K562 (cell line): ENCODE data around the gene SIGLEC11. TPM values are rescaled to one million over a fixed set of nuclear protein-coding genes. Genes with fewer than 3 reads are reported as not detected.

Experiments used
- AFF4 ChIP-seq: sonication (generic); formaldehyde crosslinking; IDR thresholded peaks from 2 replicates; pipeline ENCODE4 v1.8.0; 2023; ENCODE audit warnings: mild to moderate bottlenecking, missing genetic modification reagents
- GATA2 ChIP-seq: sonication (generic); formaldehyde crosslinking; IDR thresholded peaks from 2 replicates; pipeline ENCODE4 v1.4.0; 2020; ENCODE audit warnings: mild to moderate bottlenecking, missing genetic modification reagents
- MNT ChIP-seq, 2 experiments: fragments of 450-650 bp; conservative IDR thresholded peaks; 2 replicates each; pipeline ENCODE4 v1.6.1; 2017; ENCODE audit warnings: mild to moderate bottlenecking in 2 of 2, moderate library complexity in 2 of 2
- NELFE ChIP-seq: IDR thresholded peaks from 2 replicates; pipeline ENCODE4 v1.6.1; 2011; ENCODE audit warnings: mild to moderate bottlenecking; ENCODE audit not compliant: insufficient read depth, insufficient read length
- PYGO2 ChIP-seq: fragments of 450-650 bp; IDR thresholded peaks from 2 replicates; pipeline ENCODE4 v1.6.1; 2016; ENCODE audit warnings: mild to moderate bottlenecking, missing genetic modification characterization, moderate library complexity, missing compliant biosample characterization
- YY1 ChIP-seq, 3 experiments: IDR thresholded peaks; 2 replicates each; pipeline ENCODE4 v1.6.1; 2011; ENCODE audit warnings: low read length in 2 of 3, mild to moderate bottlenecking in 2 of 3, moderate library complexity in 2 of 3, borderline replicate concordance in 1 of 3, control low read depth in 1 of 3, low read depth in 1 of 3; ENCODE audit not compliant: insufficient read depth in 3 of 3, insufficient replicate concordance in 2 of 3, control insufficient read depth in 1 of 3, insufficient read length in 1 of 3; ENCODE audit errors: extremely low read depth in 1 of 3
- ZBTB1 ChIP-seq: sonication (generic); formaldehyde crosslinking; IDR thresholded peaks from 2 replicates; pipeline ENCODE4 v1.8.1; 2023; ENCODE audit warnings: missing genetic modification reagents, low read depth, mild to moderate bottlenecking, borderline replicate concordance
- ZNF280B ChIP-seq: fragments of 250-450 bp; sonication (Bioruptor Pico); IDR thresholded peaks from 2 replicates; pipeline ENCODE4 v1.5.1; 2021; ENCODE audit warnings: mild to moderate bottlenecking
- ZNF431 ChIP-seq: sonication (generic); formaldehyde crosslinking; IDR thresholded peaks from 2 replicates; pipeline ENCODE4 v1.8.0; 2022; ENCODE audit warnings: mild to moderate bottlenecking, missing genetic modification reagents
- ZNF668 ChIP-seq: fragments of 250-450 bp; sonication (Bioruptor Pico); IDR thresholded peaks from 2 replicates; pipeline ENCODE4 v1.8.0; 2022; ENCODE audit warnings: mild to moderate bottlenecking, inconsistent platforms
- polyA plus RNA-seq, 8 experiments: library from polyadenylated mRNA; depleted of rRNA in 4 of 8; stranded (reverse) in 5 of 8; unstranded in 3 of 8; fragments of >200 nt; fragmentation: Nextera tagmentation in 2 of 8; fragmentation: Illumina TruSeq in 1 of 8; extraction: Ambion mirVana in 2 of 8; extraction: Trizol in 1 of 8; gene quantifications; 2 replicates each; pipeline versions ENCODE4 v1.2.1 to v1.2.3, GENCODE V29; 2011 to 2014; ENCODE audit warnings: inconsistent platforms in 1 of 8, missing spikeins in 1 of 8
- total RNA-seq, 7 experiments: library from RNA; depleted of rRNA in 6 of 7; stranded (reverse); fragments of >200 nt in 6 of 7; fragmentation: Illumina TruSeq in 2 of 7; extraction: Trizol in 2 of 7; gene quantifications; 2 replicates each; pipeline versions ENCODE4 v1.2.1 to v1.2.3, GENCODE V29; 2011 to 2021; ENCODE audit warnings: low replicate concordance in 1 of 7
- TF ChIP-seq, protein P1 (sequence below): fragments of 450-650 bp; IDR thresholded peaks from one replicate; pipeline ENCODE4 v1.6.1; 2018; ENCODE audit warnings: mild to moderate bottlenecking, moderate library complexity; ENCODE audit not compliant: partially characterized antibody
- TF ChIP-seq, protein P2 (sequence below): sonication (generic); formaldehyde crosslinking; IDR thresholded peaks from 2 replicates; pipeline ENCODE4 v1.8.1; 2023; ENCODE audit warnings: mild to moderate bottlenecking, missing genetic modification reagents

Gene SIGLEC11
- total and polyA plus RNA-seq, 9 of the 15 experiments (the other 6 are each of a cell fraction or from before 2014, with no cell fraction given) = not detected

DNA sequence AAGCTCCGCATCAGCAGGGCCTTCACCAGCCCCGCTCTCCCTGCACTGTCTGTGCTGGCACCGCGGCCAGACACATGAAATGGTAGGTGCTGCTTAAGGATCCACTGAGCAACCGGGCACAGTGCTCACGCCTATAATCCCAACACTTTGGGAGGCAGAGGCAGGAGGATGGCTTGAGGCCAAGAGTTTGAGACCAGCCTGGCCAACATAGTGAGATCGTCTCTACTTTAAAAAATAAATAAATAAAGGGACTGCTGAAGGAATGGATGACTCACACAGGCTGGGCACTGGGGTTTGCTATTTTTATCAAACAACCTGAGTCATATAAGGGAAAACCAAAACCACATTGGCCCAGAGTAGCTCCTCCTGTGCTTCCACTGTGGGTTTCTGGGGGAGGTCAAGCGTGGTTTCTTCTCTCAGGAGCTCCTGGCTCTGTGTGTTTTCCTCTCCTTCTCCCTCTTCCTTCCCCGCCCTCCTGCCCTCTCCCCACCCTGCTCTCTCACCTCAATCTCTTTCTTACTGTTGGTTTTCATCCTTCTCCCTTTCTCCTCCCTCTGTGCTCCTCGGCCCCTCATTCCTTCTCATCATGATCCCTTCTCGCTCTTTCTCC, 42.9 kb upstream of the SIGLEC11 start (continued):
- TF ChIP-seq YY1 (IDR thresholded peaks at IDR 0.05; ENCODE audit: borderline replicate concordance in 1 of 3, control insufficient read depth in 1 of 3, extremely low read depth in 1 of 3, insufficient read depth in 3 of 3, insufficient read length in 1 of 3, insufficient replicate concordance in 2 of 3, low read depth in 1 of 3, low read length in 2 of 3) = no peak
- TF ChIP-seq ZNF280B = no peak
- TF ChIP-seq, protein P1, sequence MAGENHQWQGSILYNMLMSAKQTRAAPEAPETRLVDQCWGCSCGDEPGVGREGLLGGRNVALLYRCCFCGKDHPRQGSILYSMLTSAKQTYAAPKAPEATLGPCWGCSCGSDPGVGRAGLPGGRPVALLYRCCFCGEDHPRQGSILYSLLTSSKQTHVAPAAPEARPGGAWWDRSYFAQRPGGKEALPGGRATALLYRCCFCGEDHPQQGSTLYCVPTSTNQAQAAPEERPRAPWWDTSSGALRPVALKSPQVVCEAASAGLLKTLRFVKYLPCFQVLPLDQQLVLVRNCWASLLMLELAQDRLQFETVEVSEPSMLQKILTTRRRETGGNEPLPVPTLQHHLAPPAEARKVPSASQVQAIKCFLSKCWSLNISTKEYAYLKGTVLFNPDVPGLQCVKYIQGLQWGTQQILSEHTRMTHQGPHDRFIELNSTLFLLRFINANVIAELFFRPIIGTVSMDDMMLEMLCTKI = no peak
- TF ChIP-seq NELFE = no peak
- no peak for TF ChIP-seq GATA2
- peak in 1 of 2 experiments; percentile 41; a peak in 1 of 4 replicates for TF ChIP-seq MNT (conservative IDR thresholded peaks at IDR 0.05)
- no peak for TF ChIP-seq ZBTB1 (CRISPR knock-in tag)
- TF ChIP-seq AFF4 = no peak
- TF ChIP-seq ZNF668 (CRISPR knock-in tag) = no peak
- TF ChIP-seq, protein P2, sequence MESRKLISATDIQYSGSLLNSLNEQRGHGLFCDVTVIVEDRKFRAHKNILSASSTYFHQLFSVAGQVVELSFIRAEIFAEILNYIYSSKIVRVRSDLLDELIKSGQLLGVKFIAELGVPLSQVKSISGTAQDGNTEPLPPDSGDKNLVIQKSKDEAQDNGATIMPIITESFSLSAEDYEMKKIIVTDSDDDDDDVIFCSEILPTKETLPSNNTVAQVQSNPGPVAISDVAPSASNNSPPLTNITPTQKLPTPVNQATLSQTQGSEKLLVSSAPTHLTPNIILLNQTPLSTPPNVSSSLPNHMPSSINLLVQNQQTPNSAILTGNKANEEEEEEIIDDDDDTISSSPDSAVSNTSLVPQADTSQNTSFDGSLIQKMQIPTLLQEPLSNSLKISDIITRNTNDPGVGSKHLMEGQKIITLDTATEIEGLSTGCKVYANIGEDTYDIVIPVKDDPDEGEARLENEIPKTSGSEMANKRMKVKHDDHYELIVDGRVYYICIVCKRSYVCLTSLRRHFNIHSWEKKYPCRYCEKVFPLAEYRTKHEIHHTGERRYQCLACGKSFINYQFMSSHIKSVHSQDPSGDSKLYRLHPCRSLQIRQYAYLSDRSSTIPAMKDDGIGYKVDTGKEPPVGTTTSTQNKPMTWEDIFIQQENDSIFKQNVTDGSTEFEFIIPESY (CRISPR knock-in tag) = no peak
- no peak for TF ChIP-seq PYGO2
- TF ChIP-seq ZNF431 (CRISPR knock-in tag) = no peak
